NCI-H2196 treated with DMSO at 0.1 percent for 48 hours (cell line): Measurements from ENCODE around the gene KNOP1.

Source experiments
- DNase-seq: peaks from one replicate; lab custom pipeline; 2025; ENCODE audit not compliant: unreplicated experiment; lab: John Stamatoyannopoulos, UW

Gene KNOP1

DNA sequence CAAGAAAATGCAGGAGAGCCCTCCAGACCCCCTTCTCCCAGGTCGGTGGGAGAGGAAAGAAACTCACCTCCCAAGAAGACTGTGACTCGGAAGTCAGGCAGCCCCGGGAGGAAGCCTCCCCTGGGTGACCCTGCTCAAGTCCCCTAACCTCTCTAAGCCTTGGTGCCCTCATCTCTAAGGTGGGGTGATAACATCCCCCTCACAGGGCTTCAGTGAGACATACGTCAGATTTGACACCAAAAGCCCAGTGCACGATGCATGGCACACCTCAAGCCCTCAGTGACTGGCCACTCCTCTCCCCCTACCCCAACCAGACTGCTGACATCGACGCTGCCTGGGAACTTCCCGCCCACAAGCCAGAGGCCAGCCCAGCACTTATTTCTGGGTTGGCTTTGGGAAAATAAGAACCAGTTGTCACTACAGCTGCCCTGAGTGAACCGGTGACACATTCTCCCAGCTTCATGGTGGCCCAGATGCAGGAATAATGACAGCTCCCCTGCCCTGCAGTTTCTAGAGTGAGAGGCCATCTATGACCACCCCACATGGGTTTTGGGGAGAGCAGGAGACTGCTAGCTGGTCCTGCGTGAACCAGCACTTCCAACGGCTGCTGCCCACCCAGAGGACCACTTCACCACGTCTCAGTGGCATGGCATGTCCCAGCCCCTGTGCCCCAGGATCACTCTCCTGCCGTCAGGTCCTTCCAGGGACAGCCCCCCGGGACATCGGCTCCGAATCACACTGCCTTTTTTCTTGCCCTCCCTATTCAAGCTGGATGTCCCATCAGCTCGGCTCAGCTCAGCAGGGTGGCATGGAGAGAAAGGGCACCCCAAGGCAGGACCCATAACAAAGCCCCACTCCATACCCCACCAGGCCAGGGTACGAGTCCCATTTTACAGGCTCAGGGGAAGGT, 9.5 kb downstream of the KNOP1 start:
- no peak for DNase-seq

DNA sequence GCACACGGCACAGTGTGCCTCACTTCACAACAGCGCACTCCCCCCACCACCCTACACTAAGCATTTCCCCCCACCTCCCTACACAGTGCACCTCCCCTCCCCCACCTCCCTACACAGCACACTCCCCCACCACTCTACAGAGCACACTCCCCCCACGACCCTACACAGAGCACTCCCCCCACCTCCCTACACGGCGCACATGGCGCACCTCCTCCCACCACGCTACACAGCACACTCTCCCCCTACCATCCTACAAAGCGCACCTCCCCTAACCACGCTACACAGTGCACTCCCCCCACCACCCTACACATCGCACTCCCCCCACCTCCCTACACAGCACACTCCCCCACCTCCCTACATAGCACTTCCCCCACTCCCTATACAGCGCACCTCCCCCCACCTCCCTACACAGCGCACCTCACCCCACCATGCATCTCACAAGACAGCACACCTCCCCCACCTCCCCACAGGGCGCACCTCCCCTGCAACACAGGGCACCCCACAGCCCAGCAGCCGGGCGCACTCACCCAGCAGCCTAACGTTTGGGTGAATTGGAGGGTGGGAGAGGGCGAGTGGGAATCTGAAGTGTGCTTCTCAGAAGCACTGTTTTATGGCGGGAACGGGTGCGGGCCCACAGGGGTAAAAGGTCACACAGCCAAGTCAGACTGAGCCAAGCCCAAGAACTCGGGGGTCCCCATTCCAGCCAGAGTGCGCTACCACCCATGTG, 10.3 kb downstream of the KNOP1 start:
- DNase-seq: no peak

DNA sequence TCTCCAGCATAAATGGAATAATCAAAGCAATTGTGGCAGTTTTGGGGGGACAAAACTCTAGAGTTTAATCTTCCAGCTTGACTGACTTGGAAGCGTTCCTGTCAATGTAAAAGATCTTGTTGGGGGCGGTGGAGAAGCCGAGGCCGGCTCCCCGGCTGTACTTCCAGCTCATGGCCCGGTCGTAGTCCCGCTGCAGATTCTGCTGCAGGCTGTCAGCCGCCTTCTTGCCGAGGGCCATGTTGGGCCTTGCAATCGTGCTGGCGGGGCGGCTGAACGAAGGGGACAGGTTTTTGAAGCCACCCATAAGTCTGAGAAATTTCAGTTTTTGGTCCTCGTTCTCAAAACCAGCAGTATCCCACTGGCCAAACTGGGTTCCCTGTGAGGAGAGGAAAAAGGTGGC, 11.2 kb downstream of the KNOP1 start:
- DNase-seq: no peak

DNA sequence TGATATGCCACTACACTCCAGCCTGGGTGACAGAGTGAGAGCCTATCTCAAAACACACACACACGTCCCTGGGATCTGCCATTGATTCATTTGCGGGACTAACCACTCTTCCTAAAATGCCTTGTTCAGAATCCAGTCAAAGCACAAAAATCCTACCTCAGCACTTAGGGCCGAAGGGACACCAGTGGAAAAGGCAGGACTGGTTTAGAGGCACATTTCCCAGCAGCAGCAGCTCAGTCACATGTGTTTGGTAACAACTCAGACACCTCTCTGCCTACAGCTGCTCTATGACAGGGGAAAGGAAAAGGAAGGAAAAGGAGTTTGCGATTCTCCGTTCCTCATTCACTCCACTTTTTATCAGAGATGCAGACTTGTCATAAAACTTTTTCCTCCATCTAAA, 12.2 kb downstream of the KNOP1 start:
- DNase-seq: no peak

DNA sequence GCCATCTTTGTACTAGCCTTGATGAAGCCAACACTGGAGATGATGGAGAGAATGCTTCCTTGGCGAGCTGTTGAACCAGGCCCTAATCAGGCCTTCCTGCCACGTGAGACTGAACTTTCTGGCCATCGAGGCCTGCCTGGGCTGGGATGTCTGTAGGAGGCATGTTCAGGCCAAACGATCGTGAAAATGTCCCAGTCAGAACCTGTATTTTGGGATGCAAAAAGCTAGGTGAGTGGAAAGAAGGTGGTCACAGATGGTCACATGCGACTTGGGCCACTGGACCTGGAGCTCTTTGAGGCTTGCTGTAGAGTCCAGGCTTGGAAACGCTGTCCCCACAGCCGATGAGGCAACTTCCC, 12.9 kb downstream of the KNOP1 start:
- DNase-seq: no peak

DNA sequence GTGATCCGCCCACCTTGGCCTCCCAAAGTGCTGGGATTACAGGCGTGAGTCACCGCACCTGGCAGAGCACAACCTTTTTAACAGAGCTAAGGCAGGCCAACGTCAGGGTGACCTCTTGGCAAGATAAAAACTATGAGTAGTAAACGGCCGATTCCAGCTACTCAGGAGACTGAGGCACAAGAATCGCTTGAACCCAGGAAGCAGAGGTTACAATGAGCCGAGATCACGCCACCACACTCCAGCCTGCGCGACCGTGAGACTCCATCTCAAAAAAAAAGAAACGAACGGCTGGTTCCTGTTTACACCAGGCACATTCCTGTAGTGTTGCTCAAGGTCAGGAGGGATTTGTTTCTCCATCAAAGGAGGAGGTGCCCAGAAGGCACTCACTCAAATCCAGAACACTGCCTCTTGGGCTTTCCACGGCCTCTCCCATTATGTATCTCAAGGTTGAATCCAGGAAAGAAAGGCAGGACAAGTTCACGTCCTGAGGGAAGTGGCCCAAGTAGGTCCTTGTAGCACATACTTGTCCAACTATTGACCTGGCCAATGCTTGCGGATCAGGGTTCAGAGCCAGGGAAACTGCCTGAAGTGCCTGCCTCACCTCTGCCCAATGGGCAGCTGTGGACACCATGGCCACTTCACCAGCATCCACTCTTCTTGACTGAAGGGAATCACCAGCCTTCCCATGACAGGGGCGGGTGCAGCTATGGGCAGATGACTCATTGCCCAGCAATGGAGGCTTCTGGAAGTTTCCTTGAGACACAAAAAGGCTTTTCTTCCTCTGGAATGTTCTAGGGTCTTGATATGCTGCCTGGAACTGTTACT, 13.5 kb downstream of the KNOP1 start:
- no peak for DNase-seq

DNA sequence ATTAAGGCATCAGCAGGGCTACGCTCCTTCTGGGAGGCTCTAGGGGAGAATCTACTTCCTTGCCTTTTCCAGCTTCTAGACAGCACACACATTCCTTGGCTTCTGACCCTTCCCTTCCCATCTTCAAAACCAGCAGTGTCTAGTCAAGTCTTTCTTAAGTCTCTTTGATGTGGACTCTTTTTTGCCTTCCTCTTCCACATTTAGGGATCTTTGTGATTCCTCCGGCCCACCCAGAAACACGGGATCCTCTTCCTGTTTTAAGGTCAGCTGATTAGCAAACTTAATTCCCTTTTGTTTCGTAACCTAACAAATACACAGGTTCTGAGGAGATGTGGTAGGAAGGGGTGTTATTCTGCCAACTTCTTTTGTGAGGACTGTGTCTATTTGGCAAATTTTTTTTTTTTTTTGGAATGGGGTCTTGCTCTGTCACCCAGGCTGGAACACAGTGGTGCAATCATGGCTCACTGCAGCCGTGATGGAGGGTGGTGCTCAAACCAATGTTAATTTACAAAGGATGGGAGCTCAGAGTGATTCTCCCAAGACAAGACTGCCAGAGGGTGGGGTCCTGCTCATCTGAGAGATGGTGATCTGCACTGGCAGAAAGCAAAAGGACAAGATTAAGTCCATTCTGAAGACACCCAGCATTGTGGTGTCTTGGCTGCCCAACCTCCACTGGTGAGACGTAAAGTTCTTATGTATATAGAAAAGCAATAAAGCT, 14.7 kb downstream of the KNOP1 start:
- no peak for DNase-seq

DNA sequence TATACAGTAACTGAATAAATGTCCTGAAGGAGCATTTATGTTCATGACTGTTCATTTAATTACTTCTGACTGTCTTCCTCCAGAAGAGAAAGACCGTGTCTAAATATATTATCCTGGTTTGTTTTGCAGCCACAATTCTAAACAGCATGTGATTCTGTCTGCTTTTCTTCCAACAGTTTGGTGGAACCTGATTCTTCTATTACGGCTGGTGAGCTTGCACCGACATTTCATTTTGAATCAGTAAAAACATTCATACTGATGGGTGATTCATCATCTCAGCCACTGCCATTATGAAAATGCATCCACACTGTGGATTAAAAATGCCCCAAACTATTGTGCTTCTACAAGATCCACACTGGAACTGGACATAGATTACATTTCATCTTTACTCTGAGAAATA, 16.9 kb downstream of the KNOP1 start:
- DNase-seq: no peak

DNA sequence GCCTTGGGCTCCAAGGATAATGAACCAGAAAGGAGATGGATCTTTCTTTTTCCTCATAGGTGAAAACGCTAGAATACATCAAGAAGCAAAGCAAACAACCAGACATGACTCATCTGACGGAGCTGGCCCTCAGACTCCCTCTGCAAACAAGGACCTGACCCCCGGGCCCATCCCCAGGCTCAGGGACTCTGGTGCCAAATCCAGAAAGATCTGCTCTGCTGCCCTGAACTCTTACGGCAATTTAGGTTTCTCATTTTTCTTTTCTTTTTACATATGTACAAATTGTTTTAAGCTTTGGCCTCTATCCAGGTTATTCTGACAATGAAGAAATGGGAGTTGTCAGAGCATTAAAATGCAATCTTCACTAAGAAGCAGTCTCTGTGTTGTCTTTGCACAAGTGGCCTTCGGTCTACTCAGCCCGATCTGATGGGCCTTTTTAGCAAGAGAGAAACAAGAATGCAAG, 17.7 kb downstream of the KNOP1 start:
- peak; percentile 31 for DNase-seq

DNA sequence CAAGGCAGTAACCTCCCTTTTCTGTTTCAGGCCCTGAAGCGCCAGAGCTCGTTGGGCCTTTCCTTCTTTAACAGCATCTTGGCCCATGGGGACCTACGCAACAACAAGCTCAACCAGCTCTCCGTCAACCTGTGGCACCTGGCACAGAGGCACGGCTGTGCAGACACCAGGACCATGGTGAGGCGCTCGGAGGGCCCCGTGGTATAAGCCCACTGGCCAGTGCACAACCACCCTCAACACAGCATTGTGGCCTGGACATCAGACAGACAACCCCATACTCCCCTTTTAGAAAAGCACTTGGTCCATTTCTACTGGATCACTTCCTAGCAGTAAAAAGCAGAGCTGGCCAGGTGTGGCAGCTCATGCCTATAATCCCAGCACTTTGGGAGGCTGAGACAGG, 18.6 kb downstream of the KNOP1 start:
- no peak for DNase-seq

DNA sequence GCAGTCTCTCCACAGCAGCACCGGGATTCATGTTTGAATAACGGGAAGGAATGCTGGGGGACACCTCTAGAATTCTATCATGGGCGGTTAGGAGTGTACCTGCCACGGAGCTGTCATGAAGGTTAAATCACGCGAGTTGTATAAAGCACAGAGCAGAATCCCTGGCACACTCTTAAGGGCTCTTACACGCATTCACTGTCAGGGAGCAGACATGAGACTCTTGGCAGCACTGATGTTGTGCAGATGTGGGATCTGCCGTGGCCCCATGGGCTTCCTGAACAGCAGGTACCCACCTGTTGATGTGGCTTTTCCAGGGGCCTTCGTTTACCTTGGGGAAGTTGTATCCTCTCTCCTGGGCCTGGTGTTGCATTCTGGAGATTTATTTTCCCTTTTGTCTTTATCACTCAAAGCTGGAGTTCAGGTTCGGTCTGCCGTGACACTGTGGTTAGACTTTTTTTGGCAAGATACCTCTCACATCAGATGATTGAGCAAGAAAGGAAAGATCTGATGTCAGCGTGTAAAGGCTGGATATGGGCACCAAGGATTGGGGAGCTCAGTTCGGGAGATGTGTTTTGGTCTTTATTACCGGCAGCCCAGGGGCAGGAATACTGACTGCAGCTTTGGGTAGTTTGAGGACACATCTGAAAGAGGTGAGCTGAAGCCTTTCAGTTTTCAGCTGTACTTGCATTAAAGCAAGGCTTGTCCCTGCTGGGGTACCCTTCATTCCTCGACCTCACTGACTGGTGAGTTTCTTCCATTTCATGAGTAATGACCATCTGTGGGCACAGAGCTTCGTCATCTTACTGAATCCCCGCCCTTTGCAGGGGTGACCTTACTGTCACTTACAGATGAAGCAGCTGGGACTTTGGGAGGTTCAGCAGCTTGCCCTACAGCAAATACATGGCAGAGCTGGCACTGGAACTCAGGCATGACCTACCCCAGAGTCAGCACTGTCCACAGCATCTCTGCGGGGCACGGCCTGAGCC, 19.3 kb downstream of the KNOP1 start:
- no peak for DNase-seq

DNA sequence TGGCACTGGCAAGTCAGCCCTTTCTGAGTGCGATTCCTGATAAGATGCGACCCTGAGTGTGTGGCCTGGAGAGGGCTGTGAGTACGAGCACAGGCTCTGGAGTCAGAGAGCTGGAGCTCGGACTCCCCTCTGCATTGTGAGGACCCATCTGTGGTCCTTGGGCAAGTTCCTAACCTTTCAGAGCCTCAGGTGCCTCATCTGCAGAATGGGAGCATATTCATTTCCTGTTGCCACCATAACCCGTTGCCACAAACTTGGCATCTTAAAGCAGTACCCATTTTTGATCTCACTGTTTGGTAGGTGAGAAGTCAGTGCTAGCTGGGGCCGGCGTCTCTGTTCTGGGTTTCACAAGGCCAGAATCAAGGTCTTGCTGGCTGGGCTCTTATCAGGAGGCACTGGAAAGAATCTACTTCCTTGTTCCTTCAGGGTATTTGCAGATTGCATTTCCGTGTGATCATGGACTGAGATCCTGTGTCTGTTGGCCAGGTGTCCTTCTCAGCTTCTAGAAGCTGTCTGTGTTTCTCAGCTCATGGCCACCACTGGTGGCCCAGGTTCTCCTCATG, 20.2 kb downstream of the KNOP1 start:
- no peak for DNase-seq

DNA sequence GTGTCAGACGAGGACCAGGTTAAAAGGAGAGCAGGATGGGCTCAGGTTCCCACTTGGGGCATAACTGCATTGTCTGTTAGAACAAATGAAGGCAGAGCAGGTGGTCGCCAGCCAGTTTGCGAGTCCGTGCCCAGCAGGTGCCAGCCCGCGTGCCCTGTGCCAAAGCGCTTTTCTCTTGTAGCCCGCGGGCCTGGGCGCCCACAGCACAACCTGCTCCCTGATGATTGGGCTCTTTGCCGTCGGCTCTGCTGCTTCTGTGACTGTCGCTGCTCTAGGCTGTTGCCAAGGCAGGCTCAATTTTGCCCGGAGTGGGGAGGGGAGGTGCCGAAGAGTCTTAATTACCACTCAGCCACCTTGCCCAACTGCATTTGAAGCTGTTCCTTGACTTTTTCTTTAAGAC, 21.1 kb downstream of the KNOP1 start:
- DNase-seq: peak; percentile 52

DNA sequence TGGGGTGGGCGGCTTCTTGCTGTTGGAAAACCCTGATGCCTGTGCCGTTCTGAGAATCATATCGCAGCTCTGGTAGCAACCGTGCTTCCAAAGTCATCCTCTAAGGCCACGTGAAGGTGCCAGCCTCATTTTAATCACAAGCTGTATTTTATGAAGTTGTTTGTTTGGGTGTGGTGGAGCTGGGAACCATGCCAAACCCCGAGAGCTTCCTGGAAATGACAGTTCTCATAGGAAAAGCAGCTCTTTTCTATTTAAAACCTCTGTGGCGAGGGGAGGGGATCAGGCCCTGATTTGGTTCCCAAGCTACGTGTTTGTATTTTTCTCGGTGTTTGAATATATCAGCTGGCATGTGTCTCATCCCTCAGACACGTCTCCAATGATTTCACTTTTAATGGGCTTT, 21.7 kb downstream of the KNOP1 start:
- DNase-seq: peak; percentile 66

DNA sequence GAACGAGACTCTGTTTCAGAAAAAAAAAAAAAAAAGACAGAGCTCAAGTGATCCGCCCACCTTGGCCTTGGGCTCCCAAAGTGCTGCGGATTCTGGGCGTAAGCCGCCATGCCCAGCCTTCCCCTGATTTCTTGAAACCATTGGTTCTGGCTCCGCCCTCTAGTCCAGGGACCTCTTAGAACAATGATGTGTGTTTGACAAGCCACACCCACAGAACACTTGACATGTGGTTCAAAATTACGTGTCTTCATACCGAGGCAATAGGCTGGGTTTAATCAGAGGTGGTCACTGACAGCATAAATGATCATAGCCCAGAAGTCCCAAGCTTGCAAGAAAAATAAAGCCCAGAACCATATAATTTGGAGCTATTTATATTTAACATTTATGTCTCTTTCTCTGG, 23.0 kb downstream of the KNOP1 start:
- no peak for DNase-seq

DNA sequence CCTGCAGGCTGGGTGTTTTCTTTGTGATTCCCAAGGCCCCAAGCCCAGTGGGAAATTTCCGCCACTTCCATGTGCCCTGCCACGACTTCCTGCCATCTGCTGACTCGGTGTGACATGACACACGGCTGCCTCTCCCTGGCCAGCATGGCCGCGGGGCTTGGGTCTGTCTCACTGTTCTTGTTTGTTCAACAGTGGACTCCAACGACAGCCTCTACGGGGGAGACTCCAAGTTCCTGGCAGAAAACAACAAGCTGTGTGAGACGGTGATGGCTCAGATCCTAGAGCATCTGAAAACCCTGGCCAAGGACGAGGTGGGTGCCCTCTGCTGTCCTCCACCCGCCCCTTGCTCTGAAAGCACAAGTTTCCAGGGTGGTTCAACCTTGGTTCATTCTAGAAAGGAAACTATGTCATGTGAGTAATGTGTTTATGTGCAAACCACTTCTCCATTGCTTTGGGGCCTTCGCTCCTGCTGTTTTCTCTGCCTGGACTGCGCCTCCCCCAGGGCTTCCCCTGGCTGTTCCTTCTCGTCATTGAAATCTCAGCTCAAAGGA, 26.8 kb downstream of the KNOP1 start:
- no peak for DNase-seq

DNA sequence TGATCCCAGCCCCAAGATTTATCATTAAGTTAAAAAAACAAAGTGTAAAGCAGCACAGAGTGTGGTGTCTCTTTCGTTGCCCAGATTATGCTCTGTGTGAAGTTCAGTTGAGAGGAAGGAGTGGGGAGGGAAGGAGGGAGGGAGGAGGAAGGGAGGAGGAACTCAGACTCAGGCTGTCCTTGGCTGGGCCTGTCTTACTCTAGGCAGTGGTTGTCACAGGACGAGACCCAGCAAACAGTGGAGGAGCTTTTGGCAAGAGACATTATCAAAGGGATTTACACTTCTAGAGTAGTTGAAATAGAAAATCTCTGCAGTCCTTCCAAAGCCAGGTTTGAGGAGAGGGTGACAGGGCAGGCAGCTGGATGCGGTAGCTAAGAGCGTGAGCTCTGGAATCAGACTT, 27.8 kb downstream of the KNOP1 start:
- DNase-seq: no peak

DNA sequence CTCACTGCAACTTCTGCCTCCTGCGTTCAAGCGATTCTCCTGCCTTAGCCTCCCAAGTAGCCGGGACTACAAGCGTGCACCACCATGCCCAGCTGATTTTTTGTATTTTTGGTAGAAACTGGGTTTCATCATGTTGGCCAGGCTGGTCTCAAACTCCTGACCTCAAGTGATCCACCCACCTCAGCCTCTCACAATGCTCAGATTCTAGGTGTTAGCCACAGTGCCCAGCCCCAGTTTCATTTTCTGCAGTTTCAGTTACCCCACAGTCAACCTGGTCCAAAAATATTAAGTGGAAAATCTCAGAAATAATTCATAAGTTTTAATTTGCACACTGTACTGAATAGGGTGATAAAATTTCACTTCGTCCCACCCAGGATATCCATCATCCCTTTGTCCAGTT, 28.7 kb downstream of the KNOP1 start:
- no peak for DNase-seq

DNA sequence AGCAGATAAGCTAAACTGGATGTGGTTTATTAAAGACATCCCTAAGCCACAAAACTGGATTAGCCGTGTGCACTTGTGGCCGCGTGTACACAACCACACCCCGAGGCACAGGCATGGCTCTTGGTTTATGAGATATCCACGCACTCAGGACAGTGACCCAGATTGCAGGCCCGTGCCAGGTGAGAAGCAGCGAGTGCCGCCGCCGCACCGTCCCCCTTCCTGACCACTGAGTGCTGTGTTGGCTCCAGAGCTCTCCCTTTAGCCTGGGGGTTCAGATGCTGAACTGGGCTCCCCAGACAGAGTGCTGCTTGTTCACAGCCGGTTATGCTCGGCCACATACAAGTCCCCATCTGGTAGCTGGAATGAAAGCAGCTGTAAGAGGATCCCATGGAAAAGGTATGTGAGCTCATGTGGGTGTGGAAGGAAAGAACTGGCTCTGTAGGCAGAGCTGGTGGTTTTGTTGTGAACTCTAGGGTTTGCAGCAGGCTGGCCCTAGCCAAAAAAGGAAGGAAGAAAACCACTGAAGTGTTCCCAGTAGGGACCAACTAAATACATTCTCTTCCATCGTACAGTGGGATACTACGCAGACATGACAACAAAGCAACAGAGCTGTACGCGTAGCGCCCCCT, 29.5 kb downstream of the KNOP1 start:
- no peak for DNase-seq
